Measurements from ENCODE around the gene PLEKHO1.

The PLEKHO1 gene

DNA sequence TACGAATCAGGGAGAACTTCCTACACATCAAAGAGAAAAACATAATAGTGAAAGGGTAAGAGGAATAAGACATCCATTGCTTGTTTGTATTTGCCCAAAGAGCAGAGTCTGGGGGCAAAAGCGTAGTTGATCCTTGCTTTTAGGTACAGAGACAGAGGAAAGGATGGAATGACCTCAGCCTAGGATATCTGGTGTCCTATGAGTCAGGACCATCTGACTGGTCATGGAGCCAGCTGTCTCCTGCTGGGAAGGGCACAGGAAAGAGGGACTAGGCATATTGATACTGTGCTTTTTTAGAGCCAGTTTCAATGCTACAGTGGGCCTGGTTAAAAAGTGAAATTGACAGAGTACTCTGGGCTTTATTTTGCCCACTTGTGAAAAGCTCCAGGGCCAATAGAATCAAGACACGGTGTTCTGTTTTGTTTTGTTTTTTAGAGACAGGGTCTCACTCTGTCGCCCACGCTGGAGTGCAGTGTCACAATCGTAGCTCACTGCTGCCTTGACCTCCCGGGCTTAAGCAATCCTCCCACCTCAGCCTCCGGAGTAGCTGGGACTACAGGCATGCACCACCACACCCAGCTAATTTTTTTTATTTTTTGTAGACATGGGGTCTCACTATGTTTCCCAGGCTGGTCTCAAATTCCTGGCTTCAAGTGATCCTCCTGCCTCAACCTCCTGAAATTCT is 3.2 kb downstream of the PLEKHO1 start:
- TF ChIP-seq ZBTB7A (IDR thresholded peaks at IDR 0.05; ENCODE audit: low read depth) (no peak), TAF1 (IDR thresholded peaks at IDR 0.05; ENCODE audit: low read depth) (no peak), CEBPB (IDR thresholded peaks at IDR 0.05) (no peak), NFIC (IDR thresholded peaks at IDR 0.05) (no peak), FOXM1 (IDR thresholded peaks at IDR 0.05; ENCODE audit: borderline replicate concordance, low read depth) (no peak), EP300 (IDR thresholded peaks at IDR 0.05; ENCODE audit: borderline replicate concordance) (no peak), TCF12 (IDR thresholded peaks at IDR 0.05; ENCODE audit: low read depth) (no peak), RAD21 (IDR thresholded peaks at IDR 0.05; ENCODE audit: low read depth) (no peak), CREB1 (IDR thresholded peaks at IDR 0.05; ENCODE audit: low read depth) (no peak), TEAD4 (IDR thresholded peaks at IDR 0.05) (no peak), EGR1 (IDR thresholded peaks at IDR 0.05) (no peak), YY1 (IDR thresholded peaks at IDR 0.05; ENCODE audit: low read depth) (no peak)
- TF ChIP-seq, protein P1, sequence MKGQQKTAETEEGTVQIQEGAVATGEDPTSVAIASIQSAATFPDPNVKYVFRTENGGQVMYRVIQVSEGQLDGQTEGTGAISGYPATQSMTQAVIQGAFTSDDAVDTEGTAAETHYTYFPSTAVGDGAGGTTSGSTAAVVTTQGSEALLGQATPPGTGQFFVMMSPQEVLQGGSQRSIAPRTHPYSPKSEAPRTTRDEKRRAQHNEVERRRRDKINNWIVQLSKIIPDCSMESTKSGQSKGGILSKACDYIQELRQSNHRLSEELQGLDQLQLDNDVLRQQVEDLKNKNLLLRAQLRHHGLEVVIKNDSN (IDR thresholded peaks at IDR 0.05) = no peak
- TF ChIP-seq, protein P2, sequence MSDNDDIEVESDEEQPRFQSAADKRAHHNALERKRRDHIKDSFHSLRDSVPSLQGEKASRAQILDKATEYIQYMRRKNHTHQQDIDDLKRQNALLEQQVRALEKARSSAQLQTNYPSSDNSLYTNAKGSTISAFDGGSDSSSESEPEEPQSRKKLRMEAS (IDR thresholded peaks at IDR 0.05) = no peak
- TF ChIP-seq, protein P3, sequence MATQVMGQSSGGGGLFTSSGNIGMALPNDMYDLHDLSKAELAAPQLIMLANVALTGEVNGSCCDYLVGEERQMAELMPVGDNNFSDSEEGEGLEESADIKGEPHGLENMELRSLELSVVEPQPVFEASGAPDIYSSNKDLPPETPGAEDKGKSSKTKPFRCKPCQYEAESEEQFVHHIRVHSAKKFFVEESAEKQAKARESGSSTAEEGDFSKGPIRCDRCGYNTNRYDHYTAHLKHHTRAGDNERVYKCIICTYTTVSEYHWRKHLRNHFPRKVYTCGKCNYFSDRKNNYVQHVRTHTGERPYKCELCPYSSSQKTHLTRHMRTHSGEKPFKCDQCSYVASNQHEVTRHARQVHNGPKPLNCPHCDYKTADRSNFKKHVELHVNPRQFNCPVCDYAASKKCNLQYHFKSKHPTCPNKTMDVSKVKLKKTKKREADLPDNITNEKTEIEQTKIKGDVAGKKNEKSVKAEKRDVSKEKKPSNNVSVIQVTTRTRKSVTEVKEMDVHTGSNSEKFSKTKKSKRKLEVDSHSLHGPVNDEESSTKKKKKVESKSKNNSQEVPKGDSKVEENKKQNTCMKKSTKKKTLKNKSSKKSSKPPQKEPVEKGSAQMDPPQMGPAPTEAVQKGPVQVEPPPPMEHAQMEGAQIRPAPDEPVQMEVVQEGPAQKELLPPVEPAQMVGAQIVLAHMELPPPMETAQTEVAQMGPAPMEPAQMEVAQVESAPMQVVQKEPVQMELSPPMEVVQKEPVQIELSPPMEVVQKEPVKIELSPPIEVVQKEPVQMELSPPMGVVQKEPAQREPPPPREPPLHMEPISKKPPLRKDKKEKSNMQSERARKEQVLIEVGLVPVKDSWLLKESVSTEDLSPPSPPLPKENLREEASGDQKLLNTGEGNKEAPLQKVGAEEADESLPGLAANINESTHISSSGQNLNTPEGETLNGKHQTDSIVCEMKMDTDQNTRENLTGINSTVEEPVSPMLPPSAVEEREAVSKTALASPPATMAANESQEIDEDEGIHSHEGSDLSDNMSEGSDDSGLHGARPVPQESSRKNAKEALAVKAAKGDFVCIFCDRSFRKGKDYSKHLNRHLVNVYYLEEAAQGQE (IDR thresholded peaks at IDR 0.05; ENCODE audit: low read depth) = no peak

DNA sequence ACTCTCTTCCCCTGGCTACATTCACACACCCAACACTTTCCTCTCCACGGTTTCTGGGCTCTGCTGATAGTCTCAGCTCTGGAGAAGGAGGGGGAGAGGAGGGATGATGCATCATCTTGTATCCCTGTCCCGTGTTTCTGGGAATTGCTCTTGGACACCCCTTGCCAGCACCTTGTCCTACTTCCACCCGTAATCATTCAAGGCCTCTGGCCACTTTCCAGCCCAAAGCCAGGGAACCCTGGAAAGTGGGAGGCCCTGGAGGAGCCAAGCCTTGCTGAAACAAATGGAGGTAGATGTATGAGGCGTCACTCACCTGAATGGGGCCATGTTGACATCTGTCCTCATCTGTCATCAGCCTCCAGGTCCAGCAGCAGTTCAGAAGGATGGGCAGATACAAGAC is 4.4 kb downstream of the PLEKHO1 start:
- TF ChIP-seq, protein P3 (IDR thresholded peaks at IDR 0.05; ENCODE audit: low read depth) = no peak
- TF ChIP-seq YY1 (IDR thresholded peaks at IDR 0.05; ENCODE audit: low read depth) = no peak
- TF ChIP-seq ZBTB7A (IDR thresholded peaks at IDR 0.05; ENCODE audit: low read depth) = no peak
- no peak for TF ChIP-seq TEAD4 (IDR thresholded peaks at IDR 0.05)
- no peak for TF ChIP-seq TAF1 (IDR thresholded peaks at IDR 0.05; ENCODE audit: low read depth)
- no peak for TF ChIP-seq CREB1 (IDR thresholded peaks at IDR 0.05; ENCODE audit: low read depth)

DNA sequence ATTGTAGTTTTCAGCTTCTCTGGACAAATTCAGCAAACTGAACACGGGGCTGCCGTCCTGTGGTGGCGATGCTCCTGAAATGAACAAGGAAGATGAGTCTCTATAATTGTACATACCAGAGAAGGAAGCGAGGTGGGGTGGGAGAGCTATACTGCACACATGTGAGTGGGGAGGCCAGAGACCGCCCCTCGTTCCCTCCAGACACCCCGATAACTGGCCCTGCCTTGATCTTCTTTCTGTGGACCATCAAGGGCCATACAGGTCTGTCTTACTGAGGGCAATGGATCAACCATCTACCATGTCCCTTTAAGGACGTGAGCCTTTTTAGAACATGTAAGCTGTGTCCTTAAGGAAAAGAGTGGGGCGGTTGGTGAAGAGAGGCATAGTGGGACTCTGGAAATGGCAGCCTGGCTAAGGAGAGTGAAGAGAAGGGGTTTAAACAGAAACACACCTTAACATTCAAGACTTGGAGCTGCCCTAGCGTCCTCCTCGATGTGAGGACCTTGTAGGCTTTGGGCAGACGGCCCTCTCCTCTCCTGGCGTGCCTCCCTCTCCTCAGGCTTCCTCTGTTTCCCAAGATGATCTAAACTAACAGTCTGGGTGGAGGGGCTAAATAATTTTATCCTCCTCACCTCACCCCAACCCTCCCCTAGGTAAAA is 5.8 kb downstream of the PLEKHO1 start:
- TF ChIP-seq TAF1 (IDR thresholded peaks at IDR 0.05; ENCODE audit: low read depth) (no peak), TEAD4 (IDR thresholded peaks at IDR 0.05) (no peak), EP300 (IDR thresholded peaks at IDR 0.05; ENCODE audit: borderline replicate concordance) (no peak), ZBTB7A (IDR thresholded peaks at IDR 0.05; ENCODE audit: low read depth) (no peak), FOXM1 (IDR thresholded peaks at IDR 0.05; ENCODE audit: borderline replicate concordance, low read depth) (no peak), RAD21 (IDR thresholded peaks at IDR 0.05; ENCODE audit: low read depth) (no peak), CEBPB (IDR thresholded peaks at IDR 0.05) (no peak), TCF12 (IDR thresholded peaks at IDR 0.05; ENCODE audit: low read depth) (no peak), CREB1 (IDR thresholded peaks at IDR 0.05; ENCODE audit: low read depth) (no peak)
- TF ChIP-seq, protein P2 (IDR thresholded peaks at IDR 0.05) = no peak
- TF ChIP-seq, protein P1 (IDR thresholded peaks at IDR 0.05) = no peak
- TF ChIP-seq, protein P3 (IDR thresholded peaks at IDR 0.05; ENCODE audit: low read depth) = no peak
